SK-N-SH (cell line): ENCODE measurements around the gene BPIFA3.

ENCODE experiments used
- EP300 ChIP-seq, 2 experiments: IDR thresholded peaks; 2 replicates each; pipeline versions ENCODE4 v1.4.0 to v1.6.1; 2012; ENCODE audit warnings: borderline replicate concordance in 1 of 2, low read depth in 1 of 2, low read length in 1 of 2
- EZH2phosphoT487 ChIP-seq: fragments of 200-600 bp; sonication (generic); IDR thresholded peaks from 2 replicates; pipeline ENCODE4 v1.6.1; 2017; ENCODE audit warnings: low read depth, mixed run types, mild to moderate bottlenecking, antibody characterized with exemption, moderate library complexity, borderline replicate concordance
- FOSL2 ChIP-seq: IDR thresholded peaks from 2 replicates; pipeline ENCODE4 v1.4.0; 2012; ENCODE audit warnings: low read depth, mild to moderate bottlenecking, moderate library complexity, borderline replicate concordance
- FOXJ3 ChIP-seq: sonication (generic); formaldehyde crosslinking; IDR thresholded peaks from 2 replicates; pipeline ENCODE4 v1.5.1; 2020; ENCODE audit warnings: mild to moderate bottlenecking, missing genetic modification reagents
- JUND ChIP-seq: IDR thresholded peaks from 2 replicates; pipeline ENCODE4 v1.4.0; 2012
- MXI1 ChIP-seq: IDR thresholded peaks from 2 replicates; pipeline ENCODE4 v1.6.1; 2012; ENCODE audit warnings: mild to moderate bottlenecking, low read depth, low read length, improper control_type of control experiment
- POLR2AphosphoS5 ChIP-seq: IDR thresholded peaks from 2 replicates; pipeline ENCODE4 v1.6.1; 2012; ENCODE audit warnings: low read depth, low read length
- RAD21 ChIP-seq: IDR thresholded peaks from 2 replicates; pipeline ENCODE4 v1.6.1; 2012; ENCODE audit warnings: mild to moderate bottlenecking, low read length
- RCOR1 ChIP-seq: fragments of 150-350 bp; IDR thresholded peaks from 2 replicates; pipeline ENCODE4 v1.6.1; 2017; ENCODE audit warnings: antibody characterized with exemption, low read length
- RFX5 ChIP-seq: IDR thresholded peaks from 2 replicates; pipeline ENCODE4 v1.6.1; 2012; ENCODE audit warnings: mild to moderate bottlenecking, improper control_type of control experiment, low read length
- USF1 ChIP-seq: IDR thresholded peaks from 2 replicates; pipeline ENCODE4 v1.4.0; 2012; ENCODE audit warnings: low read depth, borderline replicate concordance
- TF ChIP-seq, protein P1 (sequence below): fragments of 200-600 bp; sonication (generic); IDR thresholded peaks from 2 replicates; pipeline ENCODE4 v1.6.1; 2017; ENCODE audit warnings: antibody characterized with exemption, mild to moderate bottlenecking, moderate library complexity
- TF ChIP-seq, protein P2 (sequence below): IDR thresholded peaks from 2 replicates; pipeline ENCODE4 v1.6.1; 2012; ENCODE audit warnings: mild to moderate bottlenecking, low read depth, low read length, moderate library complexity

DNA sequence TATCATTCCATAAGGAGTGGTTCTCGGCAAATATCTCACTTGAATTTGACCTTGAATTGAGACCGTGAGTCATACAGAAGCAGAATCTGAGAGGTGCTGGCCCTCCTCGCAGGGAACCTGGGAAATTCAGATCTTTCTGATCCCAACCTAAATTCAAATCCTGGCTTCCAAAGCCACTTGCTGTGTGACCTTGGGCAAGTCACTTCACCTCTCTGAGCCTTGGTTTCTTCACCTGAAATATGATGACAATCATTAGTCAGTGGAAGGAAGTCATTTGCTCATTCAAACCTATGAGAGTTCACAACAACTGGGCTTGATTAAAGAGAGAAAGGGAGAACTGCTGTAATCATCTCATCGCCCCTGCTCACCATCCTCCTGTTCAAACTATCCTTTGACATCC lies 7.2 kb downstream of the BPIFA3 start:
- TF ChIP-seq RFX5 (no peak), RAD21 (no peak), EP300 (IDR thresholded peaks at IDR 0.05; ENCODE audit: borderline replicate concordance in 1 of 2, low read depth in 1 of 2, low read length in 1 of 2) (no peak), POLR2AphosphoS5 (no peak), FOXJ3 (no peak), RCOR1 (no peak), FOSL2 (no peak), JUND (no peak), EZH2phosphoT487 (no peak), USF1 (no peak), MXI1 (no peak)
- TF ChIP-seq, protein P1, sequence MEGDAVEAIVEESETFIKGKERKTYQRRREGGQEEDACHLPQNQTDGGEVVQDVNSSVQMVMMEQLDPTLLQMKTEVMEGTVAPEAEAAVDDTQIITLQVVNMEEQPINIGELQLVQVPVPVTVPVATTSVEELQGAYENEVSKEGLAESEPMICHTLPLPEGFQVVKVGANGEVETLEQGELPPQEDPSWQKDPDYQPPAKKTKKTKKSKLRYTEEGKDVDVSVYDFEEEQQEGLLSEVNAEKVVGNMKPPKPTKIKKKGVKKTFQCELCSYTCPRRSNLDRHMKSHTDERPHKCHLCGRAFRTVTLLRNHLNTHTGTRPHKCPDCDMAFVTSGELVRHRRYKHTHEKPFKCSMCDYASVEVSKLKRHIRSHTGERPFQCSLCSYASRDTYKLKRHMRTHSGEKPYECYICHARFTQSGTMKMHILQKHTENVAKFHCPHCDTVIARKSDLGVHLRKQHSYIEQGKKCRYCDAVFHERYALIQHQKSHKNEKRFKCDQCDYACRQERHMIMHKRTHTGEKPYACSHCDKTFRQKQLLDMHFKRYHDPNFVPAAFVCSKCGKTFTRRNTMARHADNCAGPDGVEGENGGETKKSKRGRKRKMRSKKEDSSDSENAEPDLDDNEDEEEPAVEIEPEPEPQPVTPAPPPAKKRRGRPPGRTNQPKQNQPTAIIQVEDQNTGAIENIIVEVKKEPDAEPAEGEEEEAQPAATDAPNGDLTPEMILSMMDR, result no peak
- TF ChIP-seq, protein P2, sequence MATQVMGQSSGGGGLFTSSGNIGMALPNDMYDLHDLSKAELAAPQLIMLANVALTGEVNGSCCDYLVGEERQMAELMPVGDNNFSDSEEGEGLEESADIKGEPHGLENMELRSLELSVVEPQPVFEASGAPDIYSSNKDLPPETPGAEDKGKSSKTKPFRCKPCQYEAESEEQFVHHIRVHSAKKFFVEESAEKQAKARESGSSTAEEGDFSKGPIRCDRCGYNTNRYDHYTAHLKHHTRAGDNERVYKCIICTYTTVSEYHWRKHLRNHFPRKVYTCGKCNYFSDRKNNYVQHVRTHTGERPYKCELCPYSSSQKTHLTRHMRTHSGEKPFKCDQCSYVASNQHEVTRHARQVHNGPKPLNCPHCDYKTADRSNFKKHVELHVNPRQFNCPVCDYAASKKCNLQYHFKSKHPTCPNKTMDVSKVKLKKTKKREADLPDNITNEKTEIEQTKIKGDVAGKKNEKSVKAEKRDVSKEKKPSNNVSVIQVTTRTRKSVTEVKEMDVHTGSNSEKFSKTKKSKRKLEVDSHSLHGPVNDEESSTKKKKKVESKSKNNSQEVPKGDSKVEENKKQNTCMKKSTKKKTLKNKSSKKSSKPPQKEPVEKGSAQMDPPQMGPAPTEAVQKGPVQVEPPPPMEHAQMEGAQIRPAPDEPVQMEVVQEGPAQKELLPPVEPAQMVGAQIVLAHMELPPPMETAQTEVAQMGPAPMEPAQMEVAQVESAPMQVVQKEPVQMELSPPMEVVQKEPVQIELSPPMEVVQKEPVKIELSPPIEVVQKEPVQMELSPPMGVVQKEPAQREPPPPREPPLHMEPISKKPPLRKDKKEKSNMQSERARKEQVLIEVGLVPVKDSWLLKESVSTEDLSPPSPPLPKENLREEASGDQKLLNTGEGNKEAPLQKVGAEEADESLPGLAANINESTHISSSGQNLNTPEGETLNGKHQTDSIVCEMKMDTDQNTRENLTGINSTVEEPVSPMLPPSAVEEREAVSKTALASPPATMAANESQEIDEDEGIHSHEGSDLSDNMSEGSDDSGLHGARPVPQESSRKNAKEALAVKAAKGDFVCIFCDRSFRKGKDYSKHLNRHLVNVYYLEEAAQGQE, result no peak
